Naive thymus-derived CD4-positive, alpha-beta T cell (primary cell): Measurements from ENCODE around the gene PRRC2B. TPM values are rescaled to one million over a fixed set of nuclear protein-coding genes. Genes with fewer than 3 reads are reported as not detected.

Source experiments
- ATAC-seq: fragments of 150-1000 bp; cut with Tn5 transposase; 2 replicates; pipeline ENCODE4 v1.10.0; 2021; ENCODE audit warnings: mild to moderate bottlenecking, moderate library complexity
- CTCF ChIA-PET: fragments of 350-600 bp; sonication (Branson Sonifier 250); formaldehyde crosslinking; loops from one replicate; lab custom pipeline; 2021; ENCODE audit warnings: antibody characterized with exemption; lab: Charles Lee
- POLR2A ChIA-PET: fragments of 350-600 bp; sonication (Branson Sonifier 250); formaldehyde crosslinking; loops from one replicate; lab custom pipeline; 2021; ENCODE audit warnings: antibody characterized with exemption, inconsistent platforms; lab: Charles Lee
- DNase-seq, 9 donors: peaks; one replicate each; pipeline versions ENCODE4 v3.0.0 to v3.0.0-alpha.2; 2020 to 2022; ENCODE audit warnings: mixed read lengths in 1 of 9
- H3K27ac ChIP-seq: one replicate; pipeline ENCODE4 v1.7.0; 2013; ENCODE audit warnings: mild to moderate bottlenecking, low read depth, low read length, moderate library complexity
- H3K27me3 ChIP-seq, 2 donors: one replicate each; pipeline ENCODE4 v1.7.0; 2013; ENCODE audit warnings: low read length in 2 of 2, mild to moderate bottlenecking in 2 of 2, moderate library complexity in 2 of 2; ENCODE audit not compliant: control insufficient read depth in 2 of 2, insufficient read depth in 2 of 2
- H3K36me3 ChIP-seq, 3 experiments: 1 replicate in 2 of 3; 2 replicates in 1 of 3; pipeline ENCODE4 v1.7.0; 2013; ENCODE audit warnings: low read length in 3 of 3, mild to moderate bottlenecking in 3 of 3, moderate library complexity in 1 of 3; ENCODE audit not compliant: insufficient read depth in 3 of 3, control insufficient read depth in 2 of 3
- H3K4me1 ChIP-seq, 2 donors: one replicate each; pipeline ENCODE4 v1.7.0; 2013; ENCODE audit warnings: low read length in 2 of 2, mild to moderate bottlenecking in 2 of 2, moderate library complexity in 1 of 2; ENCODE audit not compliant: control insufficient read depth in 2 of 2, insufficient read depth in 2 of 2
- H3K4me3 ChIP-seq: 2 replicates; pipeline ENCODE4 v1.7.0; 2013; ENCODE audit warnings: mild to moderate bottlenecking, low read length
- H3K9me3 ChIP-seq, 3 experiments: 1 replicate in 2 of 3; 2 replicates in 1 of 3; pipeline ENCODE4 v1.7.0; 2013; ENCODE audit warnings: low read length in 3 of 3; ENCODE audit not compliant: control insufficient read depth in 2 of 3
- H3K27ac Mint-ChIP-seq, 9 donors: one replicate each; pipeline ENCODE4 v1.8.0; 2020 to 2022; ENCODE audit warnings: mixed read lengths in 9 of 9, mild to moderate bottlenecking in 8 of 9, moderate library complexity in 5 of 9, inconsistent platforms in 2 of 9
- H3K27me3 Mint-ChIP-seq, 5 donors: one replicate each; pipeline ENCODE4 v1.8.0; 2021 to 2022; ENCODE audit warnings: mixed read lengths in 5 of 5, mild to moderate bottlenecking in 1 of 5
- H3K36me3 Mint-ChIP-seq, 5 donors: one replicate each; pipeline ENCODE4 v1.8.0; 2020 to 2022; ENCODE audit warnings: mixed read lengths in 5 of 5, mild to moderate bottlenecking in 3 of 5, inconsistent platforms in 1 of 5
- H3K4me1 Mint-ChIP-seq, 7 donors: one replicate each; pipeline ENCODE4 v1.8.0; 2020 to 2022; ENCODE audit warnings: mixed read lengths in 7 of 7, mild to moderate bottlenecking in 3 of 7, inconsistent platforms in 1 of 7
- H3K4me3 Mint-ChIP-seq, 10 donors: one replicate each; pipeline ENCODE4 v1.8.0; 2020 to 2022; ENCODE audit warnings: mild to moderate bottlenecking in 10 of 10, mixed read lengths in 10 of 10, moderate library complexity in 6 of 10, inconsistent platforms in 2 of 10
- H3K9me3 Mint-ChIP-seq, 11 donors: one replicate each; pipeline ENCODE4 v1.8.0; 2020 to 2022; ENCODE audit warnings: mixed read lengths in 11 of 11, mild to moderate bottlenecking in 4 of 11, inconsistent platforms in 1 of 11, moderate library complexity in 1 of 11
- intact Hi-C, 2 donors: fragments of 100-400 bp; cut with micrococcal nuclease; formaldehyde crosslinking; loops; one replicate each; pipeline ENCODE4 v1.15.1; 2023
- polyA plus RNA-seq, 2 donors: library from polyadenylated mRNA; unstranded; fragments of 300-500 nt; fragmentation: Illumina TruSeq; gene quantifications; one replicate each; pipeline ENCODE4 v1.2.3, GENCODE V29; 2021
- total RNA-seq, 6 experiments: library from RNA in 5 of 6; stranded (reverse) in 5 of 6; gene quantifications; 1 replicate in 5 of 6; 2 replicates in 1 of 6; pipeline ENCODE4 v1.2.3 and lab custom pipeline; 2021 to 2026

The PRRC2B gene
- total and polyA plus RNA-seq, 7 experiments from 2014 or later = 29.8 to 382 (median 227) TPM

- Histone ChIP-seq H3K4me3 (no peak overlapping the region), H3K27ac (no peak overlapping the region), H3K27me3 (no peaks in the 10 kb centered on the region), H3K9me3 (no peaks in the 10 kb centered on the region), H3K36me3 (no peaks in the 10 kb centered on the region), H3K4me1 (no peaks in the 10 kb centered on the region)
- Mint-ChIP-seq H3K4me1 (peaks cover 0 to 12% (median 0%) of the 10 kb centered on the region in 7 donors), H3K4me3 (no peak overlapping the region), H3K27me3 (peaks cover 0 to 3% (median 0%) of the 10 kb centered on the region in 5 donors), H3K36me3 (no peaks in the 10 kb centered on the region), H3K27ac (peak overlapping the region in 2 of 9 donors; percentile 37 to 69), H3K9me3 (no peaks in the 10 kb centered on the region)
- DNase-seq = no peak
- intact Hi-C loops = no loop called here
- ATAC-seq = no peak
- CTCF ChIA-PET = interaction anchor here (1.0 to 2.0 kb wide), 3 partner anchors 15 to 379 kb away, joined by 3 to 4 read pairs (median 3); no protein-coding TSS in a partner anchor
- POLR2A ChIA-PET = interaction anchor here (0.8 to 1.2 kb wide), 3 partner anchors 9 to 15 kb away, joined by 3 read pairs; no protein-coding TSS in a partner anchor
These were observed 10.8 kb upstream of the PRRC2B start for GRCh38 chr9:131382850-131383729.

- Mint-ChIP-seq H3K27me3 (no peaks in the 10 kb centered on the region), H3K27ac (peak overlapping the region in 1 of 9 donors; percentile 6), H3K4me3 (no peak overlapping the region), H3K9me3 (no peaks in the 10 kb centered on the region), H3K36me3 (no peaks in the 10 kb centered on the region), H3K4me1 (peaks cover 0 to 12% (median 0%) of the 10 kb centered on the region in 7 donors)
- Histone ChIP-seq H3K36me3 (no peaks in the 10 kb centered on the region), H3K27ac (no peak overlapping the region), H3K27me3 (no peaks in the 10 kb centered on the region), H3K4me3 (no peak overlapping the region), H3K4me1 (no peaks in the 10 kb centered on the region), H3K9me3 (no peaks in the 10 kb centered on the region)
- ChIA-PET CTCF (no interaction called here), POLR2A (interaction anchor here (0.7 kb wide), 1 partner anchor 35 kb away, joined by 3 read pairs; no protein-coding TSS in a partner anchor)
- ATAC-seq (no peak), DNase-seq (no peak)
- intact Hi-C loops = no loop called here
These were observed 8.6 kb upstream of the PRRC2B start for GRCh38 chr9:131385296-131385695.

- H3K27me3 Mint-ChIP-seq = peaks cover 0 to 2% (median 0%) of the 10 kb centered on the region in 5 donors
- Histone ChIP-seq H3K4me1 (no peaks in the 10 kb centered on the region), H3K4me3 (no peak overlapping the region), H3K36me3 (no peaks in the 10 kb centered on the region), H3K27ac (no peak overlapping the region), H3K27me3 (no peaks in the 10 kb centered on the region), H3K9me3 (no peaks in the 10 kb centered on the region)
- no peaks in the 10 kb centered on the region for H3K9me3 Mint-ChIP-seq
- POLR2A ChIA-PET = interaction anchor here (0.6 to 1.0 kb wide), 4 partner anchors 10 to 927 kb away, joined by 3 read pairs; no protein-coding TSS in a partner anchor
- peaks cover 0 to 12% (median 1%) of the 10 kb centered on the region in 7 donors for H3K4me1 Mint-ChIP-seq
- CTCF ChIA-PET = interaction anchor here (1.0 kb wide), 1 partner anchor 21 kb away, joined by 6 read pairs; no protein-coding TSS in a partner anchor
- no peak overlapping the region for H3K4me3 Mint-ChIP-seq
- ATAC-seq (no peak), DNase-seq (no peak)
- H3K36me3 Mint-ChIP-seq = no peaks in the 10 kb centered on the region
- intact Hi-C loops = loop anchor here in 1 of 2 donors (1.0 kb wide), 1 partner anchor 92 kb away; no protein-coding TSS in a partner anchor
- peak overlapping the region in 1 of 9 donors; percentile 21 for H3K27ac Mint-ChIP-seq
These were observed 7.6 kb upstream of the PRRC2B start for GRCh38 chr9:131386281-131386680.

GRCh38 chr9:131387394-131387793 lies 6.5 kb upstream of the PRRC2B start:
- peak overlapping the region in 3 of 9 donors; percentile 2 to 77 (median 25) for H3K27ac Mint-ChIP-seq
- H3K4me3 ChIP-seq = no peak overlapping the region
- H3K9me3 ChIP-seq = no peaks in the 10 kb centered on the region
- H3K4me1 Mint-ChIP-seq = peaks cover 0 to 15% (median 2%) of the 10 kb centered on the region in 7 donors
- ChIA-PET POLR2A (interaction anchor here (0.9 kb wide), 1 partner anchor 14 kb away, joined by 5 read pairs; no protein-coding TSS in a partner anchor), CTCF (interaction anchor here (1.4 kb wide), 1 partner anchor 91 kb away, joined by 3 read pairs; no protein-coding TSS in a partner anchor)
- H3K9me3 Mint-ChIP-seq = no peaks in the 10 kb centered on the region
- H3K27me3 ChIP-seq = no peaks in the 10 kb centered on the region
- peaks cover 0 to under 1% of the 10 kb centered on the region in 2 donors for H3K4me1 ChIP-seq
- ATAC-seq (no peak), DNase-seq (no peak)
- no peaks in the 10 kb centered on the region for H3K36me3 Mint-ChIP-seq
- no peaks in the 10 kb centered on the region for H3K36me3 ChIP-seq
- H3K27ac ChIP-seq = no peak overlapping the region
- intact Hi-C loops = no loop called here
- H3K4me3 Mint-ChIP-seq = no peak overlapping the region
- peaks cover 0 to 5% (median 0%) of the 10 kb centered on the region in 5 donors for H3K27me3 Mint-ChIP-seq

- no peak for DNase-seq
- peaks cover 0 to 5% (median 0%) of the 10 kb centered on the region in 5 donors for H3K36me3 Mint-ChIP-seq
- no peak for ATAC-seq
- Histone ChIP-seq H3K4me1 (peaks cover 17% of the 10 kb centered on the region in 2 donors), H3K4me3 (no peak overlapping the region), H3K27me3 (no peaks in the 10 kb centered on the region), H3K9me3 (no peaks in the 10 kb centered on the region), H3K36me3 (no peaks in the 10 kb centered on the region), H3K27ac (no peak overlapping the region)
- POLR2A ChIA-PET = interaction anchor here (0.5 kb wide), 1 partner anchor 63 kb away, joined by 4 read pairs; no protein-coding TSS in a partner anchor
- peaks cover 0 to 18% (median 0%) of the 10 kb centered on the region in 5 donors for H3K27me3 Mint-ChIP-seq
- peaks cover 21 to 29% (median 22%) of the 10 kb centered on the region in 7 donors for H3K4me1 Mint-ChIP-seq
- H3K4me3 Mint-ChIP-seq = no peak overlapping the region
- peaks cover 0 to 1% (median 0%) of the 10 kb centered on the region in 11 donors for H3K9me3 Mint-ChIP-seq
- intact Hi-C loops = loop anchor here (10.0 kb wide), 3 partner anchors 274 to 1554 kb away; partner anchors contain the start of genes SETX (in 1 of the 2) and TSC1 (in 1 of the 2)
- peak overlapping the region in 1 of 9 donors; percentile 13 for H3K27ac Mint-ChIP-seq
- CTCF ChIA-PET = interaction anchor here (1.2 kb wide), 1 partner anchor 41 kb away, joined by 3 read pairs; no protein-coding TSS in a partner anchor
These were observed 2.9 kb upstream of the PRRC2B start for GRCh38 chr9:131391020-131391419.

GRCh38 chr9:131391504-131391903 lies 2.4 kb upstream of the PRRC2B start:
- no peak overlapping the region for H3K4me3 Mint-ChIP-seq
- CTCF ChIA-PET = no interaction called here
- no peaks in the 10 kb centered on the region for H3K27me3 ChIP-seq
- POLR2A ChIA-PET = interaction anchor here (1.2 kb wide), 1 partner anchor 8 kb away, joined by 3 read pairs; no protein-coding TSS in a partner anchor
- peaks cover 21 to 22% of the 10 kb centered on the region in 2 donors for H3K4me1 ChIP-seq
- no peak overlapping the region for H3K4me3 ChIP-seq
- H3K27ac ChIP-seq = no peak overlapping the region
- no peak for ATAC-seq
- no peak for DNase-seq
- peak overlapping the region in 1 of 9 donors; percentile 13 for H3K27ac Mint-ChIP-seq
- peaks cover 0 to 7% (median 0%) of the 10 kb centered on the region in 5 donors for H3K36me3 Mint-ChIP-seq
- H3K4me1 Mint-ChIP-seq = peaks cover 21 to 29% (median 27%) of the 10 kb centered on the region in 7 donors
- peaks cover 0 to 1% (median 0%) of the 10 kb centered on the region in 11 donors for H3K9me3 Mint-ChIP-seq
- peaks cover 0 to 18% (median 0%) of the 10 kb centered on the region in 5 donors for H3K27me3 Mint-ChIP-seq
- no peaks in the 10 kb centered on the region for H3K36me3 ChIP-seq
- intact Hi-C loops = loop anchor here (10.0 kb wide), 3 partner anchors 273 to 1553 kb away; partner anchors contain the start of genes SETX (in 1 of the 2) and TSC1 (in 1 of the 2)
- no peaks in the 10 kb centered on the region for H3K9me3 ChIP-seq
